GM20000 (cell line): Measurements from ENCODE around the gene SLC20A1.
"Not testable (repeated sequence)": the region's sequence is repeated elsewhere in the genome, so short reads cannot be mapped to it uniquely, and the experiment has no call there.

ENCODE experiments used
- DNase-seq: peaks from one replicate; pipeline ENCODE4 v3.0.0; 2012; ENCODE audit warnings: low spot score
- CTCF ChIP-seq: IDR thresholded peaks from 2 replicates; pipeline ENCODE4 v1.5.1; 2012; ENCODE audit warnings: mild to moderate bottlenecking, control low read depth; ENCODE audit errors: extremely low read depth, missing control alignments

SLC20A1 gene

GRCh38 chr2:112706170-112706664, 60.5 kb downstream of the SLC20A1 start:
- TF ChIP-seq CTCF = no peak
- DNase-seq = peak; percentile 48

- not testable (repeated sequence) for DNase-seq
Measured at GRCh38 chr2:112706947-112707346, 61.2 kb downstream of the SLC20A1 start.

GRCh38 chr2:112708968-112709367, 63.2 kb downstream of the SLC20A1 start:
- DNase-seq = no peak
- no peak for TF ChIP-seq CTCF

- no peak for DNase-seq
- no peak for TF ChIP-seq CTCF
Measured at GRCh38 chr2:112709703-112710102, 64.0 kb downstream of the SLC20A1 start.

- TF ChIP-seq CTCF = no peak
- no peak for DNase-seq
Measured at GRCh38 chr2:112710956-112711750, 65.4 kb downstream of the SLC20A1 start.

- TF ChIP-seq CTCF = no peak
- DNase-seq = no peak
Measured at GRCh38 chr2:112712465-112712864, 66.7 kb downstream of the SLC20A1 start.

GRCh38 chr2:112712903-112713584, 67.3 kb downstream of the SLC20A1 start:
- DNase-seq = no peak

More at GRCh38 chr2:112712903-112713584, 67.3 kb downstream of the SLC20A1 start:
- TF ChIP-seq CTCF = no peak
